ENCODE measurements around the gene TMEM181. TPM values are rescaled to one million over a fixed set of nuclear protein-coding genes. Genes with fewer than 3 reads are reported as not detected.
"Not testable (repeated sequence)": the region's sequence is repeated elsewhere in the genome, so short reads cannot be mapped to it uniquely, and the experiment has no call there.

Gene TMEM181
- total and polyA plus RNA-seq, 2 experiments from 2014 or later = 20.0 to 46.9 TPM

- H3K9me2 ChIP-seq (replicated peaks; ENCODE audit: insufficient read depth) = no peaks in the 10 kb centered on the region
- H3K79me2 ChIP-seq = peaks cover 15% of the 10 kb centered on the region
- peaks cover 31% of the 10 kb centered on the region for H3K4me1 ChIP-seq (ENCODE audit: insufficient read depth)
- 73% methylated on average over 4 of the region's 4 CpGs for WGBS (ENCODE audit: low lambda C conversion rate, missing lambda C conversion rate)
- no peak overlapping the region for H3K4me2 ChIP-seq
- peaks cover 5% of the 10 kb centered on the region for H4K20me1 ChIP-seq (ENCODE audit: insufficient read depth, poor library complexity, severe bottlenecking)
- TF ChIP-seq CTCF (IDR thresholded peaks at IDR 0.05; ENCODE audit: poor library complexity) = no peak
- no peak for TF ChIP-seq EZH2phosphoT487 (IDR thresholded peaks at IDR 0.05; ENCODE audit: low read depth, severe bottlenecking, unreplicated experiment)
- TF ChIP-seq EZH2 (IDR thresholded peaks at IDR 0.05; ENCODE audit: borderline replicate concordance) = no peak
- no peak overlapping the region for H2AFZ ChIP-seq
- peak overlapping the region; percentile 87 for H3K27ac ChIP-seq
- no peaks in the 10 kb centered on the region for H3K27me3 ChIP-seq
- H3K4me3 ChIP-seq = no peak overlapping the region
- no peaks in the 10 kb centered on the region for H3K9me3 ChIP-seq (ENCODE audit: low read depth)
- DNase-seq (ENCODE audit: low spot score) = no peak
- no peaks in the 10 kb centered on the region for H3K36me3 ChIP-seq (replicated peaks; ENCODE audit: insufficient read depth, low read depth)
Observed at GRCh38 chr6:158647501-158647900, 87.6 kb downstream of the TMEM181 start.

GRCh38 chr6:158648682-158649131, 88.8 kb downstream of the TMEM181 start:
- no peaks in the 10 kb centered on the region for H3K9me2 ChIP-seq (replicated peaks; ENCODE audit: insufficient read depth)
- no peak overlapping the region for H3K4me3 ChIP-seq
- no peaks in the 10 kb centered on the region for H3K27me3 ChIP-seq
- H2AFZ ChIP-seq = no peak overlapping the region
- H3K9me3 ChIP-seq (ENCODE audit: low read depth) = no peaks in the 10 kb centered on the region
- H4K20me1 ChIP-seq (ENCODE audit: insufficient read depth, poor library complexity, severe bottlenecking) = no peaks in the 10 kb centered on the region
- peaks cover 21% of the 10 kb centered on the region for H3K4me1 ChIP-seq (ENCODE audit: insufficient read depth)
- no peak overlapping the region for H3K4me2 ChIP-seq
- no peaks in the 10 kb centered on the region for H3K36me3 ChIP-seq (replicated peaks; ENCODE audit: insufficient read depth, low read depth)
- H3K27ac ChIP-seq = peak overlapping the region; percentile 61
- TF ChIP-seq EZH2 (IDR thresholded peaks at IDR 0.05; ENCODE audit: borderline replicate concordance) (no peak), EZH2phosphoT487 (IDR thresholded peaks at IDR 0.05; ENCODE audit: low read depth, severe bottlenecking, unreplicated experiment) (no peak), CTCF (IDR thresholded peaks at IDR 0.05; ENCODE audit: poor library complexity) (no peak)
- 63% methylated on average over 5 of the region's 5 CpGs for WGBS (ENCODE audit: low lambda C conversion rate, missing lambda C conversion rate)
- peaks cover 3% of the 10 kb centered on the region for H3K79me2 ChIP-seq
- peak; percentile 53 for DNase-seq (ENCODE audit: low spot score)

- Histone ChIP-seq H3K79me2 (no peaks in the 10 kb centered on the region), H3K27ac (peak within 1 kb of the TSS; percentile 61), H3K36me3 (replicated peaks; ENCODE audit: insufficient read depth, low read depth) (no peaks in the 10 kb centered on the region), H3K4me2 (no peak within 1 kb of the TSS), H4K20me1 (ENCODE audit: insufficient read depth, poor library complexity, severe bottlenecking) (no peaks in the 10 kb centered on the region), H3K9me3 (ENCODE audit: low read depth) (no peaks in the 10 kb centered on the region), H3K27me3 (no peaks in the 10 kb centered on the region), H3K9me2 (replicated peaks; ENCODE audit: insufficient read depth) (no peaks in the 10 kb centered on the region), H3K4me1 (ENCODE audit: insufficient read depth) (peaks cover 21% of the 10 kb centered on the region), H2AFZ (no peak within 1 kb of the TSS), H3K4me3 (no peak within 1 kb of the TSS)
- DNase-seq (ENCODE audit: low spot score) = no peak
- WGBS (ENCODE audit: low lambda C conversion rate, missing lambda C conversion rate) = 81% methylated on average over 15 of the region's 15 CpGs
- TF ChIP-seq CTCF (IDR thresholded peaks at IDR 0.05; ENCODE audit: poor library complexity) (no peak), EZH2phosphoT487 (IDR thresholded peaks at IDR 0.05; ENCODE audit: low read depth, severe bottlenecking, unreplicated experiment) (no peak), EZH2 (IDR thresholded peaks at IDR 0.05; ENCODE audit: borderline replicate concordance) (no peak)
Observed at GRCh38 chr6:158649289-158650143, 89.6 kb downstream of the TMEM181 start, which contains the start of gene SYTL3. Gene SYTL3 (plus strand): TSS chr6:158650054. CDS start chr6:158663269, 13,215 bp downstream.

GRCh38 chr6:158651981-158652737, 92.3 kb downstream of the TMEM181 start:
- DNase-seq (ENCODE audit: low spot score) = not testable (repeated sequence)
- WGBS (ENCODE audit: low lambda C conversion rate, missing lambda C conversion rate) = 88% methylated on average over 17 of the region's 17 CpGs

More at GRCh38 chr6:158651981-158652737, 92.3 kb downstream of the TMEM181 start:
- not testable (repeated sequence) for H4K20me1 ChIP-seq (ENCODE audit: insufficient read depth, poor library complexity, severe bottlenecking); H3K9me3 ChIP-seq (ENCODE audit: low read depth); H3K4me1 ChIP-seq (ENCODE audit: insufficient read depth); H3K27me3 ChIP-seq; H3K27ac ChIP-seq; H3K36me3 ChIP-seq (replicated peaks; ENCODE audit: insufficient read depth, low read depth); H2AFZ ChIP-seq; H3K4me2 ChIP-seq; H3K79me2 ChIP-seq; H3K4me3 ChIP-seq; H3K9me2 ChIP-seq (replicated peaks; ENCODE audit: insufficient read depth)
